OCI-LY1 (cell line): ENCODE results near the gene MPST.
A peak's percentile ranks its signal among the peaks of the same experiment; 100 is the strongest.

Experiments used
- H2AFZ ChIP-seq: fragments of 200-600 bp; sonication (generic), shearing (Covaris generic); 2 replicates; pipeline ENCODE4 v1.6.0; 2014; ENCODE audit warnings: antibody characterized with exemption, mild to moderate bottlenecking, low read length
- H3F3A ChIP-seq: fragments of 200-600 bp; sonication (generic), shearing (Covaris generic); 2 replicates; pipeline ENCODE4 v1.6.0; 2014; ENCODE audit warnings: mild to moderate bottlenecking, antibody characterized with exemption, low read length, moderate library complexity; ENCODE audit not compliant: insufficient read depth
- H3K27ac ChIP-seq: fragments of 200-600 bp; sonication (generic); 2 replicates; pipeline ENCODE4 v1.5.1; 2014; ENCODE audit warnings: low read length, mixed run types, mild to moderate bottlenecking, low read depth; ENCODE audit not compliant: poor library complexity, severe bottlenecking
- H3K27me3 ChIP-seq: fragments of 200-600 bp; sonication (generic); 2 replicates; pipeline ENCODE4 v1.6.0; 2014; ENCODE audit warnings: antibody characterized with exemption, mild to moderate bottlenecking, low read length, moderate library complexity; ENCODE audit not compliant: insufficient read depth
- H3K36me3 ChIP-seq: fragments of 200-600 bp; sonication (generic); 2 replicates; pipeline ENCODE4 v1.6.1; 2014; ENCODE audit warnings: mild to moderate bottlenecking, antibody characterized with exemption, low read length, moderate library complexity, mixed read lengths; ENCODE audit not compliant: insufficient read depth
- H3K4me1 ChIP-seq: fragments of 200-600 bp; sonication (generic); 2 replicates; pipeline ENCODE4 v1.5.1; 2014; ENCODE audit warnings: mild to moderate bottlenecking, low read length, moderate library complexity; ENCODE audit not compliant: insufficient read depth, severe bottlenecking
- H3K4me2 ChIP-seq: fragments of 200-600 bp; sonication (generic), shearing (Covaris generic); 2 replicates; pipeline ENCODE4 v1.6.1; 2014; ENCODE audit warnings: low read length
- H3K4me3 ChIP-seq: fragments of 200-600 bp; sonication (generic); 2 replicates; pipeline ENCODE4 v1.5.1; 2014; ENCODE audit warnings: low read length, low read depth, mild to moderate bottlenecking, mixed read lengths; ENCODE audit not compliant: poor library complexity, severe bottlenecking
- H3K79me2 ChIP-seq: fragments of 200-600 bp; shearing (Covaris generic); 2 replicates; pipeline ENCODE4 v1.6.1; 2016; ENCODE audit warnings: mixed run types, low read length, mixed read lengths; ENCODE audit not compliant: insufficient read depth
- H3K9ac ChIP-seq: fragments of 200-600 bp; sonication (generic), shearing (Covaris generic); 2 replicates; pipeline ENCODE4 v1.6.1; 2014; ENCODE audit warnings: mild to moderate bottlenecking, low read length, mixed read lengths
- H3K9me2 ChIP-seq: fragments of 200-600 bp; sonication (generic), shearing (Covaris generic); 2 replicates; pipeline ENCODE4 v1.6.1; 2014; ENCODE audit warnings: low read depth, mild to moderate bottlenecking, low read length, mixed read lengths
- H3K9me3 ChIP-seq: fragments of 200-600 bp; shearing (Covaris generic); 2 replicates; pipeline ENCODE4 v1.6.1; 2014; ENCODE audit warnings: low read length, mixed read lengths
- H4K20me1 ChIP-seq: fragments of 200-600 bp; sonication (generic), shearing (Covaris generic); 2 replicates; pipeline ENCODE4 v1.6.0; 2016; ENCODE audit warnings: mild to moderate bottlenecking, low read length; ENCODE audit not compliant: insufficient read depth
- CTCF ChIP-seq: fragments of 200-600 bp; sonication (generic), shearing (Covaris generic); IDR thresholded peaks from 2 replicates; pipeline ENCODE4 v1.5.1; 2017; ENCODE audit warnings: mild to moderate bottlenecking, antibody characterized with exemption, low read length, moderate library complexity, mixed read lengths
- EZH2 ChIP-seq: fragments of 200-600 bp; sonication (generic), shearing (Covaris generic); IDR thresholded peaks from 2 replicates; pipeline ENCODE4 v1.8.0; 2017; ENCODE audit warnings: borderline replicate concordance, mixed run types, mild to moderate bottlenecking, antibody characterized with exemption, low read length, moderate library complexity, mixed read lengths

Gene MPST

GRCh38 chr22:37018086-37018814, 1.3 kb upstream of the MPST start:
- Histone ChIP-seq H3K4me2 (peak overlapping the region; percentile 58; the same call in 1 of the 2 replicates), H3K9ac (no peak overlapping the region), H3K27me3 (no peaks in the 10 kb centered on the region), H3K36me3 (no peaks in the 10 kb centered on the region), H4K20me1 (no peaks in the 10 kb centered on the region), H3K4me3 (no peak overlapping the region), H3K4me1 (no peaks in the 10 kb centered on the region), H2AFZ (no peak overlapping the region), H3K27ac (no peak overlapping the region), H3K9me2 (no peaks in the 10 kb centered on the region), H3K9me3 (no peaks in the 10 kb centered on the region), H3F3A (no peaks in the 10 kb centered on the region), H3K79me2 (no peaks in the 10 kb centered on the region)
- no peak for TF ChIP-seq CTCF

- Histone ChIP-seq H3K27me3 (no peaks in the 10 kb centered on the region), H3K4me3 (peak overlapping the region; percentile 50), H3K9ac (no peak overlapping the region; the same call in 1 of the 2 replicates), H2AFZ (no peak overlapping the region), H3K4me2 (peak overlapping the region; percentile 58), H3F3A (no peaks in the 10 kb centered on the region), H3K9me2 (no peaks in the 10 kb centered on the region), H3K27ac (no peak overlapping the region), H4K20me1 (no peaks in the 10 kb centered on the region), H3K4me1 (no peaks in the 10 kb centered on the region), H3K36me3 (no peaks in the 10 kb centered on the region), H3K79me2 (no peaks in the 10 kb centered on the region), H3K9me3 (no peaks in the 10 kb centered on the region)
- TF ChIP-seq EZH2, result no peak
- TF ChIP-seq CTCF, result no peak
These were observed 680 bp upstream of the MPST start for GRCh38 chr22:37018815-37019308.

GRCh38 chr22:37020192-37020479, 594 bp downstream of the MPST start:
- Histone ChIP-seq H3K4me3 (peak overlapping the region; percentile 70), H3K27ac (no peak overlapping the region), H3K9ac (peak overlapping the region; percentile 62; the same call in 1 of the 2 replicates), H3K27me3 (no peaks in the 10 kb centered on the region), H4K20me1 (no peaks in the 10 kb centered on the region), H3K4me1 (no peaks in the 10 kb centered on the region), H3K4me2 (peak overlapping the region; percentile 86), H2AFZ (no peak overlapping the region), H3K36me3 (no peaks in the 10 kb centered on the region), H3K9me3 (no peaks in the 10 kb centered on the region), H3K9me2 (no peaks in the 10 kb centered on the region), H3K79me2 (no peaks in the 10 kb centered on the region), H3F3A (no peaks in the 10 kb centered on the region)
- no peak for TF ChIP-seq EZH2
- TF ChIP-seq CTCF, result no peak
